ENCODE measurements around the gene MYO1H.
"Not testable (repeated sequence)": the region's sequence is repeated elsewhere in the genome, so short reads cannot be mapped to it uniquely, and the experiment has no call there.

Gene MYO1H

DNA sequence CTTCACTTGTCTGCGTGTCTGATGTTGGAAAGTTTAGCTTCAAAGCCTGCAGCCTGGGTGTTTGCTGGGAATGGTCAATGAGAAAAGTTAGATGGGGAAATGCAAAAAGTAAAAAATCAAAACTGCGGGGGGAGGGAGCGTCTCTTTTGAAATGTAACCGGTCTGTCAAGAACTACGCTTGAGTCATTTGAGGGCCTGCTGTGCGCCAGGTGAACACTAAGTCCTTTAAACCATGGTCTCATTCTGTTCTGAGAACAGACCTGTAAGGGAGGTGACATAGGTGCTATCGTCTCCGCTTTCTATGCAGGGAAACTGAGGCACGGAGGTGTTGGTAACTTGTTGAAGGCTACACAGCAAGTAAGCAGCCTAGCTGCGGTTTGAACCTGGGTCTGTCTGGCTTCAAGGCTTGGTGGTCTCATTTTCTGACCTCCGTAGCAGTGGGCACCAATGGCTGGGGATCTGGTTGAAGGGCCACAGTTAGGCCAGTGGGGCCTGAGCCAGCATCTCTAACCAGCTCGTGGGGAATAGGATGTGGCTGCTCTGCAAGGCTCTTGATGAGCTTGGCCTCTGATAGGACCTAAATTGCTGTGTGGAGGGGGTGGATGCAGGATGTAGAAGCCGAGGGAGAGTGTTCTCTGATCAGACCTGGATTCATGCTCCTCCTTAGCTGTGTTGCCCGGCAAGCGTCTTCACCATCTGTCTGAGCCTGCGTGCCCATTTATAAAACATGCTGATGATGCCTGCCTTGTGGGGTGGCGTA, 87.9 kb downstream of the MYO1H start:
- no peak for DNase-seq
- intact Hi-C loops (cut with DNase I), result no loop called here

DNA sequence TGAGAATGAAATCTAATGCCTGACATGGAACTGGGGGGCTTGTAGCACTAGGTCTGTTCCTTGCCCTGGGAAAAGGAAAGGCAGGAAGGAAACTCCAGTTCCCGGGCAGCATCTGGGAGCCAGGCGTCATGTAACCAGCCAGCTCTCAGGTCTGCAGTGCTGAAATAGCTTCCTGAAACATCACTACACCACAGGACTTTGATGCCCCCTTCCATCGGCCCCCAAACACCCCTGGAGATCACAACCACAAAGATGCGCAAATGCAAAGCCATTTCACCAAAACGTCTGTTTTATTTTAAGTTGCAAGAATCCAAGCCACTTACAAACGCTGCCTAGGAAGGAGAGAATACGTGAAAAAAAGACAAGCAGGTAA, 88.5 kb downstream of the MYO1H start:
- DNase-seq, result no peak
- intact Hi-C loops (cut with DNase I), result no loop called here

GRCh38 chr12:109439181-109439580, 91.5 kb downstream of the MYO1H start:
- DNase-seq, result no peak
- intact Hi-C loops (cut with DNase I), result no loop called here

- intact Hi-C loops (cut with DNase I); DNase-seq: not testable (repeated sequence)
These were observed 92.3 kb downstream of the MYO1H start for GRCh38 chr12:109439951-109440350.

GRCh38 chr12:109440851-109441490, 93.3 kb downstream of the MYO1H start:
- intact Hi-C loops (cut with DNase I), result no loop called here
- DNase-seq, result no peak

- no peak for DNase-seq
- intact Hi-C loops (cut with DNase I), result no loop called here
These were observed 96.1 kb downstream of the MYO1H start for GRCh38 chr12:109443794-109444193.

- intact Hi-C loops (cut with DNase I), result no loop called here
These were observed 96.6 kb downstream of the MYO1H start for GRCh38 chr12:109444259-109444658.

DNA sequence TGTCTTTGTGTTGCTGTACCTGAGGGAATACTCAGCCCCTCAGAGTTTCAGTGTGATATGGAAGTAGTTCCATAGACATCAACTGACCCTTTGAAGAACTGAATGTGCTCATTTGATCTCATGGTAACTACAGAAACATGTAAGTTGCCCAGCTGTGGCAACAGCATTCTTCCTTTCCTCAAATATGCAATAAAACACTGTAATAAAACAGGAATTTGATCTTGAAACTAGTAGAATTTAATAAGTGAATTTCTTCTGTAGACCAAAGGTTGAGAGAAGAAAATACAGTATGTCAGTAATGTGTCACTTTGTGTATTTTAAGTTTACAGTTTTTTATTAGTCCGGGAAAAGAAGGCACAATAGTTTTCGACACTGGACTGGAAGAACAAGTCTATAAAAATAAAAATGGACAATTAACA, 97.5 kb downstream of the MYO1H start:
- intact Hi-C loops (cut with DNase I), result no loop called here
- no peak for DNase-seq

More at GRCh38 chr12:109444259-109444658, 96.6 kb downstream of the MYO1H start:
- DNase-seq, result no peak

GRCh38 chr12:109446869-109447268, 99.2 kb downstream of the MYO1H start:
- DNase-seq, result no peak
- intact Hi-C loops (cut with DNase I), result no loop called here

- no peak for DNase-seq
- intact Hi-C loops (cut with DNase I), result no loop called here
These were observed 99.8 kb downstream of the MYO1H start for GRCh38 chr12:109447482-109447881.

DNA sequence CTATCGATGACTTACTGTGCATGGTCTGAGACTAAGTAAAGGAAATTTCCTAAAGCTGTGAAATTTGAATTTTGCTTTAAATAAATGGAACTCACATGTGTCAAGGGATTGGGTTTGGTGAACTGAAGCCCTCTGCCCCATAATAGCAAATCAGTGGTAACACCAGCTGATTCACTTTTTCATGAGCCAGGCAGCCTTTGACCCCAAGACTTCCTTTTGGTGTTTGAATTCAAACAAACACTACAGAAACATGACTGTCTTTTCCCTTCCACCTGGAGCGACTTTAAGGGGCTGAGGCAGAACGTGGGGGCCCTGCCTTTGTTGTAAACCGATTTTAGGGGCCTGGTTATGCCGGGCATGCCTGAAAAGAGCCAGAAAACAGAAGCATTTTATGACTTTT, 100.6 kb downstream of the MYO1H start:
- intact Hi-C loops (cut with DNase I), result no loop called here

DNA sequence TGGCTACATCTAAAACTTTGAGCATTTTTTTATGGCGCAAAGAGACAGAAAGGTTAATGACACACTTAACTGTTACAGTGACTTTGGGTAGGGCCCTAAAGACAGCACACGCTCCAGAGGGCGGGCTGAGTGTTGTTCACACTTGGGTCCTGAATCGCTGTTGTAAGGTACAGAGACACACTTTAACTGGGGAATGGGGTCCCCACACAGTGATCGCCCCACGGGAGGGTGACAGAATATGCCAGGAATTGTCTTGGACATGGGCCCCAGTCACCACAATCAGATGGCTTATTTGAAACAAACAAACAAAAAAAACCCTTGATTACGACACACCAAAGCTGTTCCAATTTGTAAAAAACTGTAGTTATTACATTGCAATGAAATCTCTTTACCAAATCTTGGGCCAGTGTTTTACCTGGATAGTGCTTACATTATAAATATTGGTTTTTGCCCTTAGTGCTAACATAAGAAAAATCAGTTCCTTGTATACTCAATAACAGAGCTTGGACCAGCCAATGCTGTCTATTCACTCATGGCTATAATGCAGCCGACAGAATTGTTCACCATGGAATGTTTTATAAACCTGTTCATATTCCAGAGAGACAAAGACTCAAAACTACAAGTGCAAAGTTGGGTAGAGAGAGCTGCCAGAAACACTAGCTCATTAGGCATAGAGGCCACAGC, 101.1 kb downstream of the MYO1H start:
- DNase-seq, result no peak
- intact Hi-C loops (cut with DNase I), result no loop called here

More for the DNA sequence above, 100.6 kb downstream of the MYO1H start:
- DNase-seq, result no peak

- no peak for DNase-seq
- intact Hi-C loops (cut with DNase I), result no loop called here
These were observed 102.3 kb downstream of the MYO1H start for GRCh38 chr12:109449845-109450532.

GRCh38 chr12:109450980-109451379, 103.3 kb downstream of the MYO1H start:
- DNase-seq, result no peak
- intact Hi-C loops (cut with DNase I), result no loop called here

DNA sequence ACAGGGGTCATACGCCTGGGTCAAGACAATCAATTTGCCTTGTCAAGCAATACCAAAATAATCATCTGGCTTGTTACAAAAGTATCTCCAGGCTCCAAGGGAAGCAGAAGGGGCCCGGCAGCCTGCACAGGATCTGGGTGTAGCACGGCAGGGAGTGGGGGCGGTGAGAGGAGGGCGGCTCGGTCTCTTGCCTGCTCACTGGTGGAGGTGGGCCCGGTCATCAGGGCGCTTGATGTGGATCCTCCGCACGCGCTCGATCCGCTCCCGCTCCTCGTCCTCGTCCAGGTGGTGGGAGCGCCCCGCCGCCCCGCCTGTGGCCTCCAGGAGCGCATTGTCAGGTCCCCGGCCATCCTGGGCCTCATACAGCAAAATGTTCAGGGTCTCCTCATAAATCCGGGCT, 103.7 kb downstream of the MYO1H start:
- no peak for DNase-seq
- intact Hi-C loops (cut with DNase I), result no loop called here

DNA sequence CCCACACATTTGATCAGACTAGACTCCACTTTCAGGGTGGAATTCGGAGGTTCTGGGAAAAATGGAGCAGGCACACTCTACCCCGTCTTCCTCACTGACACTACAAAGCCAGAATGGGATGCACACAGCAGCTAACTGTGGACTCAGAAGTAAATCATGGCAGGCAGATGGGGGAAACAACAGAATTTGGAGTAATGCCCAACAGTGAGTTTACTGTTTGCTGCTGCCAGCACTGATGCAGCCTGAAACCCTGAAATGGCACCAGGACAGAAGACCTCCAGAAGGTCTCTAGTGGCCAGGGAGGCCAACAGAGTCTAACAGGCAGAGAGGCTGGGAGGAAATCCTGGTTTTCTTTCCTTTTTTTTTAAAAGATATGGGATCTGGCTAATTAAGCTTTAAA, 104.8 kb downstream of the MYO1H start:
- intact Hi-C loops (cut with DNase I), result no loop called here
- no peak for DNase-seq

GRCh38 chr12:109455706-109456105, 108.0 kb downstream of the MYO1H start:
- no peak for DNase-seq

DNA sequence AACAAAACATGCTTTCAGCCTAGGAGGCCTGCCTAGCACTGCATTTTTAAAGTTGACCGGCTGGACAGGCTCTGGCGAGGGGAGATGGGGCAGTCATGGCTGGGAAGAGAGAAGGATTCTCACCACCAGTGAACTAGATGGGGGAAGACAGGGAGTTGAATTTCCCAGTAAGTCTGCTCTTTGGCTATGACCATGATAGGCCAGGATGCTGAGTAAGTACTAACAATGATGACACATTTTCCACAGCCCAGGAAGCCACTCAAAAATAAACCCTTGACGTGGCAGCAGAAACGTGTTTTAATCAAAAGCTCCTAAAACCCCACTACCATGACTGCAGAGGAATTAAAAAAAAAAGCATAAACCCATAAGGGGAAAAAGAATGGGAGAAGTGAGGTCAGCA, 110.4 kb downstream of the MYO1H start:
- no peak for DNase-seq
- intact Hi-C loops (cut with DNase I), result no loop called here

More at GRCh38 chr12:109455706-109456105, 108.0 kb downstream of the MYO1H start:
- intact Hi-C loops (cut with DNase I), result no loop called here

DNA sequence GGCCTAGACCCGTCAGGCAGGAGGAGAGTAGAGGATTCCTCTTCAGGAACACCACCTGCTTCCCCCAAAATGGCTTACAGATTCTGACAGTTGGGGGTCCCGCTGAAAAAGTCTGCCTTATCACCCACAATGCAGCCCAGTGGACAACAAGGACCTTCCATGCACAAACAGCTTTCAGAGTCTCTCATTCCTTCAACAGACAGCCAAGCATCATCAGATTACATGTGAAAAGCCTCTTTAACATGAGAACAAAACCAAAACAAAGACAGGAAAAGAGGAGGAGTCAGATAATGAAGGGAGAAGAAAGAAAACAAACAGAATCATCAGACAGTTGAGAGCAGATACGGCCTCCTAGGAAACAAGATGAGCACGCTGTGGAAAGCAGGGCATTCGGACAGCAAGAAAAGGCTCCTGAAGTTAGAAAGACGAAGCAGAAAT, 111.1 kb downstream of the MYO1H start:
- intact Hi-C loops (cut with DNase I), result no loop called here
- DNase-seq, result no peak

GRCh38 chr12:109459247-109459646, 111.5 kb downstream of the MYO1H start:
- no peak for DNase-seq
- intact Hi-C loops (cut with DNase I), result no loop called here

All from head of caudate nucleus (tissue), 42 donors.